GM10266 (cell line): ENCODE data around the gene WASF3.

Source experiments
- DNase-seq: peaks from one replicate; pipeline ENCODE4 v3.0.0; 2012; ENCODE audit errors: extremely low spot score
- TF ChIP-seq, protein P1 (sequence below): IDR thresholded peaks from 2 replicates; pipeline ENCODE4 v1.5.1; 2012; ENCODE audit warnings: mild to moderate bottlenecking, low read depth; ENCODE audit not compliant: control insufficient read depth, insufficient read depth; ENCODE audit errors: missing control alignments

The WASF3 gene

DNA sequence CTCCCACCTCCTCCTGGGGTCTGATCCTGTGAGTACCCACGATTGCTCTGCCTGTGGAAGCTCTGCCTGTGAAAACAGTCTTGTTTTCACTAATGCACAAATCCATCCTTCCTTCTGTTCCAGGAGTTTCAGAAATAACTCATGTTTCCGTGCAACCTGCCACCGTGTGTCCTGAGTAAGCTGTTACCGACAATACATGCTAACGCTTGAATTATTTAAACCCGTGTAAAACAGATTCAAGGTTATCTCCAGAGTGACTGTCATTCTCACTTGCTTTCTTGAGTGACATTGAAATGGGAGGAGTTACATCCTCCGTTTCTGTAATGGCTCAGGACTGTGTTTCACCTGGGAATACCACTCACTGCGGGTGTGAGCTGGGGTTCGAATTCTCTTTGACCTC lies 178.2 kb downstream of the WASF3 start:
- TF ChIP-seq, protein P1, sequence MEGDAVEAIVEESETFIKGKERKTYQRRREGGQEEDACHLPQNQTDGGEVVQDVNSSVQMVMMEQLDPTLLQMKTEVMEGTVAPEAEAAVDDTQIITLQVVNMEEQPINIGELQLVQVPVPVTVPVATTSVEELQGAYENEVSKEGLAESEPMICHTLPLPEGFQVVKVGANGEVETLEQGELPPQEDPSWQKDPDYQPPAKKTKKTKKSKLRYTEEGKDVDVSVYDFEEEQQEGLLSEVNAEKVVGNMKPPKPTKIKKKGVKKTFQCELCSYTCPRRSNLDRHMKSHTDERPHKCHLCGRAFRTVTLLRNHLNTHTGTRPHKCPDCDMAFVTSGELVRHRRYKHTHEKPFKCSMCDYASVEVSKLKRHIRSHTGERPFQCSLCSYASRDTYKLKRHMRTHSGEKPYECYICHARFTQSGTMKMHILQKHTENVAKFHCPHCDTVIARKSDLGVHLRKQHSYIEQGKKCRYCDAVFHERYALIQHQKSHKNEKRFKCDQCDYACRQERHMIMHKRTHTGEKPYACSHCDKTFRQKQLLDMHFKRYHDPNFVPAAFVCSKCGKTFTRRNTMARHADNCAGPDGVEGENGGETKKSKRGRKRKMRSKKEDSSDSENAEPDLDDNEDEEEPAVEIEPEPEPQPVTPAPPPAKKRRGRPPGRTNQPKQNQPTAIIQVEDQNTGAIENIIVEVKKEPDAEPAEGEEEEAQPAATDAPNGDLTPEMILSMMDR: no peak
- no peak for DNase-seq
